Measurements from ENCODE around the gene SELPLG.
A peak's percentile ranks its signal among the peaks of the same experiment; 100 is the strongest.
"Not testable (repeated sequence)": the region's sequence is repeated elsewhere in the genome, so short reads cannot be mapped to it uniquely, and the experiment has no call there.

SELPLG gene

DNA sequence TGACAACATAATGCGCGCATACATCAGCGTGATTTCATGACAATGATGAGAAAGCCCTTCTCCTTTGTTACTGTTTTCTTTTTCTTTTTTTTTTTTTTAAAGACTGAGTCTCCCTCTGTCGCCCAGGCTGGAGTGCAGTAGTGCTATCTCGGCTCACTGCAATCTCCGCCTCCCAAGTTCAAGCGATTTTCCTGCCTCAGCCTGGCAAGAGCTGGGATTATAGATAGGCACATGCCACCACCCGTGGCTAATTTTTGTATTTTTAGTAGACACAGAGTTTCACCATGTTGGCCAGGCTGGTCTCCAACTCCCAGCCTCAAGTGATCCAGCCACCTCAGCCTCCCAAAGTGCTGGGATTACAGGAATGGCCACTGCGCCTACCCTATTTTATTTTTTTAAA lies 20.9 kb upstream of the SELPLG start:
- not testable (repeated sequence) for DNase-seq (ENCODE audit: low read depth)

DNA sequence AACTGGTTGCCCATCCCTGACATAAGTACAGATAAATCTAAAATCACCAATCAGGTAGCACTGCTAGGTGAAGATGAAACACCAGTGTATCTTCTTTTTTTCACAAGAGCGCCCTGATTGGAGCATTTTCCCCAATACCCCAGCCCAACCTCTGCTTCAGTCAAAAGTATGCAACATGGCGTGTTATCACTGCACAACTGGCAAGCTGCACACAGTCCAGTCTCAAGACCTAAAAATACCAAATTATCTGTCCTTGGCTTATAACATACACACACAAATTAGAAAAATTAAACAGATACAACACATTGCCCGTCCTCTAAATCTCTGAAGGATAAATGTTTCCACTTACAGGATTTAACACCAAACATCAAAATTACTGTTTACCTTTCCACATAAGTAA lies 20.2 kb upstream of the SELPLG start:
- DNase-seq (ENCODE audit: low read depth), result no peak

- DNase-seq (ENCODE audit: low read depth), result no peak
These were observed 19.4 kb upstream of the SELPLG start for GRCh38 chr12:108653082-108653516.

DNA sequence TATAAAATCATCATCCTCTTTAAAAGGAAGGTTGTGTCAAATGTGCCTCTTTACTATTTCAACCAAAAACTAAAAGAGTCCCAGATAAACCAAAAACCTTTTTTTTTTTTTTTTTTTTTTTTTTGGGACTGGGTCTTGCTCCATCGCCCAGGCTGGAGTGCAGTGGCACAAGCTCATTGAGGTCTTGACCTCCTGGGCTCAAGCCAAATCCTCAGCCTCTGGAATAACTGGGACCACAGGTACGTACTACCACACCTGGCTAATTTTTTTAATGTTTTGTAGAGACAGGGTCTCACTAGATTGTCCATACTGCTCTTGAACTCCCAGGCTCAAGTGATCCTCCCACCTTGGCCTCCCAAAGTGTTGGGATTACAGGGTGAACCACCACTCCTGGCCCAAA lies 16.4 kb upstream of the SELPLG start:
- no peak for DNase-seq (ENCODE audit: low read depth)

- no peak for DNase-seq (ENCODE audit: low read depth)
These were observed 16.0 kb upstream of the SELPLG start for GRCh38 chr12:108649669-108650068.

DNA sequence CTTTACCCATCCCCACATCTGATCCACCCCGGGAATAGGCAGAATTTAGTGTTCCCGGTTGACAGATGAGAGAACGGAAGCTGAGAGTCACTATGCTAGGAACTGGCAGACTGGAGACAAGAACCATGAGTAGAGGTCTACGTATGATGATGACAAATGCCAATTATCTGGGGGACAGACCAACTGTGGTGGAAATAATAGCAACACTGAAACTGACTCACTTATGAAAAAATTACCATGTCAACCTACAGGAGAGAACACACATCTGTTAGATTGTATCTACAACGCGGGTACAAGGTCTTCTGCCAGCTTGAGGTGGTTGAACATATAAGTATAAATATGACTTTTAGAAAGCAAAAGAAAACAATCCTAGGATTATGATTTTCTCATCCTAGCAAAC lies 15.4 kb upstream of the SELPLG start:
- peak; percentile 56 for DNase-seq (ENCODE audit: low read depth)

GRCh38 chr12:108648371-108648770 lies 14.7 kb upstream of the SELPLG start:
- no peak for DNase-seq (ENCODE audit: low read depth)

DNA sequence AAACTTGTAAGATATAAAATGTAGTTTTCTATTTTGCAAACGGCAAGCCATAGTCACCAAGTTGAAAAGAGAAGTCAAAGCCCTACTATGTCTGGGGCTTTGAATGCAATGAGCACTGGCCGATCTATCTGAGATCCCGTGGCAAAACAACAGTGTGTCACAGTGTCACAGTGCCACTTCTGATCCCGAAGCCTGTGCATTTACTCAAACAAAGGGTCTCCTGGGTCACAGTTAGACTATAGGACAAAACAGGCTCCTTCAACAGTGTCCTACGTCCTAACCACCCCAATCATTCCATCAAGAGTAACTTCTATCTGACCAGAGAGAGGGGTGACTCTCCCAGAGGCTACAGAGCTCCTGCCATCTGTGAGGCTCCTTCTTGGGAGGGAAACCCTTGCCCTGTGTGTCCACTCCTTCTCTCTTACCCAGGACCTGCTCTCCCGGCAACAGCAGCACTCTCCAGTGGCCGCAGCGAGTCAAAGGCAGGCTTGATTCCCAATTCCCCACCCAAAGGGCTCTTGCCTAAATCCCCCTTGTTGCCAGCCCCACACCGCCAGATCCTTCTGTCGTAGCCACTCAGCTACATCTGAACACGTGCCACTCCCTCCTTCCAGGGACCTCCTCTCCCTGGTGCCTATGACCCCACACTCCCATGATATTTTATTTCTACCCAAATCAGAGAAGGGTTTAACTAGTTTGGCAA lies 14.0 kb upstream of the SELPLG start:
- DNase-seq (ENCODE audit: low read depth), result no peak

DNA sequence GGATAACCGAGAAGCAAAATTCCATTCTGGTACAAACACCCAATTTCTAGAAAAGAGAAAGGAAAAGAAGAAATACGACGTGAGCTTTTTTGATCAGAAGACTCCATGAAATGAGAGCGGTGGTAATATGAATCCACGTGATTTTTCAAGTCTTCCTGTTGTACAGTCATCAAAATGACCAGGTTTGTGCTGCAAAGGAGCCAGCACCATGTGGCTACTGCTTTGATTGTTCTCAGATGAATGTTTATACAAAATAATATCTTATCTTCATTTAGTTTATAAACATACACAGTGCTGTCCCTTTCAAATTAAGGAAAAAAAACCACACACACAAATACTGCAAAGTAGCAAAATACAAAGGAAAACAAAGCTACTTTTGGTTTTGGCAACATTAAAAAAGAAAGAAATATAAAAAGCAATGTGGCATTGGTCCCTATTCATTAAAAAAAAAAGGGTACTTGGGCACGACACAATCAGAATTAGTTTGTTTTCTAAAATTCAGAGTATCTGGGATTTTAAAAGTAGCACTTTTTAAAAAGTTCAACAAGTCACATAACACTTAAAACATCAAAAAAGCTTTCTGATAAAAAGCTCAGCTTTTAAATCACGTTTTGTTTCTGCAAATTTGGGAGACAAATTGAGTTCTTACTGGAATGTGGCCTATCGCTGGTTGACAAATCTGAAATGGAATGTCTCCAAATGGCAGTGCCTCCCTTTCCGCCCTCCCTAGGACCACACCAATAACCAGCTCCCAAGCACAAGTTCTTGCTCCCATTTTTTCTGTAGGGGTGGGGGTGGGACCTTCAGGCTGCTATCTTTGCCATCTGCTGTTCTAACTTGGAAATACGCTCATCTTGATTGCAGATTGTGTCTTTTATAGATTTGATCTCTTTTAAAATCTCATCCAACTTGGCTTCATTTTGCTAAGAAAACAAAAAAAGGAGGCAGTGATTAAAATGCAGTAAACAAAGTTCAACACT lies 13.2 kb upstream of the SELPLG start:
- DNase-seq (ENCODE audit: low read depth), result no peak

GRCh38 chr12:108645686-108646599 lies 12.2 kb upstream of the SELPLG start:
- no peak for DNase-seq (ENCODE audit: low read depth)

GRCh38 chr12:108644811-108645120 lies 11.1 kb upstream of the SELPLG start:
- no peak for DNase-seq (ENCODE audit: low read depth)

GRCh38 chr12:108643941-108644810 lies 10.5 kb upstream of the SELPLG start:
- DNase-seq (ENCODE audit: low read depth), result no peak

DNA sequence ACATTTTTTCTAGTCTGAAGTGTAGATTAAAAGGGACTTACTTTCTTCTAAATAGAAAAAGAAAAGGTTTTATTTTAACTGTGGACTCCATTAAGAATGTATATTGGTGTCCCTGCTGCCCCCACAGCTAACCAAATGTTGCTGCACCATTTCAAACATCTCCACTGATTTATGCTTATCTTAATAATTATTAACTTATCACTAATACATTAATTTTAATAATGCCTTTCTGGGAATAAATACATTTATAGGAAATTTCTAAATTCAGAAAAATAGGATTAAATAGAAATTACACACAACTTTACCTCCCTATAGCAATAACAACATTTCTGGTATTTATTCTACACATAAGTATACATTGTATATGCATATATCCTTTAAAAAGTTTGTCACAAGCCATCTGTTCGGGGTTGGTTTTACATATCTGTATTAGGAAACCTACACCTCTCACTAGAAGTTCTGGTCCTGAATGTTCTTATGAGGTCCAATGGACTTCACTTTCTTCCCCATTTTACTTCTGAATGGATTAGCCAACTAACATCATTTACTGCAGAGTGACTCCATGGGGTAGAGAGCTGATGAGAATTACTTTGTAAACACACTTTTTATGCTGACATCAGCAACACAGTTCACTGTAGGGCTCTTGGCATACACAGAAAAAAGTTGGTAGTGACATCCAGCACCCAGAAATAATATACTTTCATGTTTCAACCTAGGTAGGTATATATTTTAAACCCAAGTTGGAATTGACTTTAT lies 9.4 kb upstream of the SELPLG start:
- DNase-seq (ENCODE audit: low read depth), result no peak

DNA sequence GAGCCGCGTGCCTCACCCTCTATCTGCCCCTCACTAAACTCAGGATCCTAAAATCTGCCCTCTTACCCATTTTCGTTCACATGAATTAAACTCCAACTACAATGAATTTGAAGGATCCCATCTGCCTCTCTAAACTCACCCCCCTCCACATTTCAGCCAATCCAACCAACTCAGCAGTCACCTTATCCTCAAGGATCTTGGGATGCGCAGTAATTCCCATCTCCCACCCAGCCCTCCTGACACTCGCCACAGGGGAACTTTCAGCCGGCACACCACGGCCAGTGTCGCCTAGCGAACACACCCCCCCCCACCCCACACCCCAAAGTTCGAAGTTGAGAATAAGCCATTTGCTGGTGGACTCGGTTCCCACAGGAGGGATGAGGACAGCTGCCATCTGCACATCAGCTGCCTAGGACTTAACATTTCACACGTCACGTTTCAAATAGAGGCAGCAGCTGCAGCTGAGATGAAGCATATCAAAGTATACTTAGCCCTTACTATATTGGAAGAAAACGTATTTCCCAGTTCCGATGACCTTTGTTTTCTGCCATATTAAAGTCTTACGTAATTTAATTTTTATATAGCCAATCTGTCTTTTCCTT lies 8.7 kb upstream of the SELPLG start:
- no peak for DNase-seq (ENCODE audit: low read depth)

DNA sequence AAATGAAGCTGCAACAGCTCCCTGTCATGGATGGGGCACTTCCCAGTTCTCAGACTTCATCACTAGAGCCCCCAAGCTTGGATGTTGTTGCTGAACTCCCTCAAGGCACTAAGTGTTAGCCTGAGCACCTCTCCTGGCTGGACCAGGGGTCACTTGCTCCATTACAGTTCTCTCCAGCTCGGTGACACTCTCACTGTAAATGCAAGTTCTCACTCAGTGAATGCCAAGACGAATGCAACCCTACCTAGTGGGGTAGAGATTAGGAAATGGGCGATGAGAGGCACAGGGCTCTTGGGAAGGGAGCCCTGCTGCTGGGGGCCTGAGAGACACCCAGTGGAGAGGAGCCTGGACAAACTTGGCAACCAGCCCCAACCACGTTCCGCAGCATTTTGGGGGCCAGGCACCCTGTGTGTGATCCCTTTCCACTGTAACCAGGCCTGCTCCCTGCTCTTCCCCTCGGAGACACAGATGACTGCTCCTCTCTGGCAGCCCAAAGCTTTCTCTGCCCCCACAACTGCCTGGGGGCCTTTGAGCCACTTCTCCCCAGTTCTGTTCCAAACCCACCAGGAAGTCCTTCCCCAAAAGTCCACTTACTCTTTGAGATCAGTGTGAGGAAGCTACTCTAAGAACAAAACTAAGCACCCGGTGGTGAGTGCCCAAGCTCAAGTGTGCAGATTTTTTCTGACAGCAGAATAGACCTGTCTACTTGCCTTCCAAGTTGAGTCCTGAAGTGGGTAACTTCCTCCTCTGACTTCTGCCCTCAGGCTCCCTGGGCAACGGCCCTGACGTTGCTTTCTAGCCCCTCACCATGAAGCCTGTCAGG lies 8.0 kb upstream of the SELPLG start:
- DNase-seq (ENCODE audit: low read depth), result no peak

DNA sequence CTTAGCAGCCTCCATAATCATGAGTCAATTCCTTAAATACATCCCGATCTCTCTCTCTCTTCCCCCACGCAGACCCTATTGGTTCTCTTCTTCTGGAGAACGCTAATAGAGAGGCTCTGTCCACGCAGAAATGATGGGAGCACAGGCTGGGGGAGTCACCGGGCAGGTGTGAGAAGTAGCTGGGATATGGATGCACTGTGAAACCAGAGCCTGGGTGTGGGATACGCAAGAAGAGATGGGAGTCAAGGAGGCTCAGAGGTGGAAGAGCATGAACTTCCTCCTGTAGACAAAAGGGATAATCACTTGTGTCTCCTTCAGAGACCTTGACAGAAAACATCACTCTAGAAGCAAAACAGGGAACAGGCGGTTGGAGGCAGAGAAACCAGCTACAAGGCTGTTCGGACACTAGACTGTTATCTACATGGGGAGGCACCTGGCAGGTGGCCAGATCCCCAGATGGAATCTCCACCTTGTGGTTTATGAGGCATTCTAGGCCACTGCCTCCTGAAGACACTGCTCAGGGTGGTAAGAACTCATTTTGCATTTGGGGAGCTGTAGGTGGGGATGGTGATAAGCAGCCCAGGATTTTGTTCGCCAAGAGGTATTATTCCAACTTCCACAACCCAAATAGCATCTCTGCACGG lies 7.2 kb upstream of the SELPLG start:
- DNase-seq (ENCODE audit: low read depth), result no peak

DNA sequence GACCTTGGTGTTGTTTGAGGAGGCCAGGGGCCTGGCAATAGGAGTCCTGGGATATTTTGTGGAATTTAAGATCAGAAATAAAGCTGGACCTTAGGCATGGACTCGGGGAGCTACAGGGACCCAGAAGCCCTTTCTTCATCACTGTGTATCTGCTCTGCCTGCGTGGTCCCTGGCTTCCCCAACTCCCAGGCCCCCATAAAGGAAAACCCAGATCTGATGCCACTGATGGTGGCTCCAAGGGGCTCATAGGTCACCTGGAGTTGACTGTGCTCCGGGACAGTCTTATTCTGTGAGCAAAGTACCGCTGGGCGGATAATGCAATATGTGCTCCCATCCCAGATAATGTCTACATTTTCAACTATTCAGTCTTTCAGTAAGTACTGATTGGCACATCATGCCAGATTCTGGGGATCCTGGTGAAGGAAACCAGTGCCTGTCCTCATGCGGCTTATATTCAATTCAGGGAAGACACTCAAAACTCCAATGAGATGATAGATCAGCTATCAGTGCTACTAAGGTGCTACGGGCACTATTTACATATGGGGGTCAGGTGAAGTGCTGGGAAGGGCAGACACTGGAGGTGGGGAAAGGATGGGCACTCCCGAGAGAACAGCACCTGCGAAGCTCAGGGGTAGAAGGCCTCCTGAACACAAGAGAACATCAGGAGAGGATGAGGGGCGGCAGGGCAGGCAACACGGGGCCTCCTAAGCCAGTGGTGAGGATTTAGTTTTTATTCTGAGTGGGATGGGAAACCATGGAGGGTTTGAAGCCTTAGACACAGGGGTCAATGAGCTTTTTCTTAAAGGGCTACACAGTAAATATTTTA lies 5.5 kb upstream of the SELPLG start:
- no peak for DNase-seq (ENCODE audit: low read depth)
